GM21447 (cell line): Measurements from ENCODE around the gene GALNT13.

Experiments used
- ATAC-seq: cut with Tn5 transposase; IDR thresholded peaks from one replicate; pipeline ENCODE4 v1.9.1; 2021; ENCODE audit not compliant: unreplicated experiment

Gene GALNT13

GRCh38 chr2:154203902-154204301, 332.2 kb downstream of the GALNT13 start:
- no peak for ATAC-seq

DNA sequence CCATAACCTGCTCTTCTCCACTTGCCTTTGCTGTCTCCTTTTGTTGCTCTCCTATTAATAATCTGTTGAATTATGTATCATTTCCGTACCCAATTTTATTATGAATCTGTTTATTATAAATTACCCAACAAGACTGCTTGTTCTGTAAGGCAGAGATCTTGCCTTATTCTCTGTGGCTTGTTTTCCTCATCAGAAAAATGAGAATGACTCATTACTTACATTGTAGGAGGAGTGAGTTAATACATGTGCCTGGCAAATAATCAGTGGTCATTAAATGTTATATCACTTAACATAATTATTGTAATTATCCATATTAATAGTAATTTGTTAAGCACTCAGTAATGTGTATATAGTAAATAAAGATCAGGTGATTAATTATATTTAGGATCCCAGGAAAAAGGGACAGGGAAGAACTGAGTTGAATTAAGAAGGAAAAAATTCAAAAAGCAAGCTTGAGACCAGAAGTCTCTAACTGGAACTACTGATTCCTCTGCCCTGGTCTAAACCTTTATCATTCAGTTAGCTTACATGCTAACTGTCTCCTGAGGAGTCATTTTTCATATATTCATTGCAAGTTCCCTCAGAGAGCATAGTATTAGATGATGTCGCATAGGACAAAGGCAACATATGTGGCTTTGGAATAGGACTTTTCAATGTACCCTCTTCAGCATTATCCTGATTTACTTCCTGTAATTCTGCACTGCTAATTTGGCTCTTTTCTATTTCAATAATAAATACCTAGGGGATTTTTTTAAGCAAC, 335.7 kb downstream of the GALNT13 start:
- ATAC-seq = no peak

DNA sequence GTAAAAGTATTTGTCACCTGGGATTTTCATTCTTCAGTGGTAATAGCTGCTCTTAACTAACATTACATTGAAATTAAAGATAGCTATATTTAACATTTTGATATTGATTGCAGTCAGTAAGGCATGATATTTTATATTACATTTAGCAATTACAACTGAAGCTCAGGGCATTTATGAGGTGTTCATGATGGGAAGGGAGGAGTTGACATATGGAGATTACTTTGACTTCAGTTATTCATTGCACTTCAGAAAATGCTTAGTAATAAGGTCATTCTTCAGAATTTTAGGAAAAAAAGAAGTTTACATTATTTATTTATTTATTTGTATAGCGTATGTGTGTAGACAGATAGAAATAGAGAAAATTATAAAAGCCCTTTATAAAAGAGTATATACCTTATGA, 352.0 kb downstream of the GALNT13 start:
- no peak for ATAC-seq

GRCh38 chr2:154226931-154227330, 355.2 kb downstream of the GALNT13 start:
- no peak for ATAC-seq

DNA sequence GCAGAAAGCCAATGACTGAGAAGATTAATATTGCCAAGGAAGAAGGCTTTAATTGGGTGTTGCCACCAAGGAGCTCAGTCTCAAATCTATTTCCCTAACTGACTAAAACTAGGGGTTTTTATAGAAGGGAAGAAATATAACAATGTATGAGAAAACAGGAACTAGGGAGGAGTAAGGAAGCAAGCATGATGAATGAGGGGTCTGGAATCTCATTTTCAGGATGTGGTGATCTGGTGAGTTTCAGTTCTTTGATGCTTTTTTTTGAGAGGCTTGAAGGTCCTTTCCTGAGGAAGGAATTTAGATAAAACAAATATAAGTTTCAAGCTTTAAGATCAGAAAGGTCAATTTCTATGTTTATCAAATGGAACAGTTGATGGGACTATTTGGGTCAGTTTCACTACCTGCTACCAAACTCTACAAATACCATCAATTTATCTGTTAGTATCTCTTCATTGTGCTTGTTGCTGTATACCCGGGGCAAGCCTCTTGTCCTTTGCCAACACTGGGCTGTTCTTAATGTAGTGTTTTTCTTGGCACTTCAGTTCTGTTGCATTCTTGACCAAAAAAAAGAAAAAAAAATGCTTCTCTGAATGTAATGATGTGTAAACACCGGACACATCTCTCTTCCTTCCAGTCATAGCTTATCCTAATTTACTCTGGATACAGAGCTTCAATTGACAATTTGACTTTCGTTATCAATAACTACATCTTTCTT, 357.0 kb downstream of the GALNT13 start:
- ATAC-seq = no peak

DNA sequence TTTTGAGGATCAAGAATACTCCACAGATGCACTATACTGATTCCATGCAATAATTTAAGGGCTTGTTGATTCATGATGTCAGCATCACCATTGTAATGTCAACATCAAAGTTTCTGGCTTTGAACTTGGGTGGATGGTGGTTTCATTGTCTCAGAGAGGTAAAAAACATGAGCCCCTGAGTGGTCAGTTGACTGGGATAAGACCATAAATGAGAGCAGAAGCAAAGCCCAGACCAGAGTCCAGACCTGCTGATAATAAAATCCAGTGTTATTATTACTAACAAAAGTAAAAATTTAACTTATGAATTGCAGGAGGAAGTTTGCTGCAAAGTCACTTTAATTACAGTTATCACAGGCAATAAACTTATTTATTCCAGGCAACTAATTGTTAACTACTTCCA, 358.2 kb downstream of the GALNT13 start:
- ATAC-seq = no peak

- no peak for ATAC-seq
These were observed 359.3 kb downstream of the GALNT13 start for GRCh38 chr2:154231021-154231420.

DNA sequence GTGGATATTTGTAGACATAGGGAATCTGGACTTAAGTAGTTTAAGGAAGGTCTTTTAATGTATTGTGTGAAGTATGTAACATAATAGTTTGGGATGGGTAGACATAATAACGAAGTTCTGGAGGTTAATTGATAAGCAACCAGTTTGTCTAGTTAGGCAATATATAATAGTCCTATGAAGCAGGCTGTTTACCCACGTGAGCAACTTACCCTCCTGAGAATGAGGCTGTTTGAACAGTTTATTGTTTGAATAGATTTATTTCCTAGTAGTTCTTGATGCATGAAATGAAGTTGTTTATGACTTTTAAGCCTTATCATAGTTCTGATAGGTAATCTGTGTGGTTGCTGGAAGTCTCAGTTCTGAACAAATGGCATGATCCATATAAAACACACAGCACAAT, 361.5 kb downstream of the GALNT13 start:
- no peak for ATAC-seq

DNA sequence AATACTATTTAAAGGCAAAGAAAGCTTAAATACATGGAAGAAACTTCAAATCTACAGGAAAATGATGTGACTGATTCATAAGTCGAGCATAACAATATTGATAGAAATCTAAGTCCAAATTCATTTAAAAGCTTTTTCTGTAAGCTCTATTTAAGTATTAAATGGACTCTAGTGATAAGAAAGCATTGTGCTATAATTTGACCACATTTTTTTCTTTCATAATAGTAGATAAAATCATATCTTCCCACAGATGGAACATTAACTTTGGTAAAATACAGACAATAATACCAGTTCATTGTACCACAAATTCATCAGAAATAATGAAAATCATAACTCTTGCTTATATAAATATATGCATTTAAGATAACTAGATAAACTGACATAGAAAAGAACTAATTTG, 366.5 kb downstream of the GALNT13 start:
- no peak for ATAC-seq

DNA sequence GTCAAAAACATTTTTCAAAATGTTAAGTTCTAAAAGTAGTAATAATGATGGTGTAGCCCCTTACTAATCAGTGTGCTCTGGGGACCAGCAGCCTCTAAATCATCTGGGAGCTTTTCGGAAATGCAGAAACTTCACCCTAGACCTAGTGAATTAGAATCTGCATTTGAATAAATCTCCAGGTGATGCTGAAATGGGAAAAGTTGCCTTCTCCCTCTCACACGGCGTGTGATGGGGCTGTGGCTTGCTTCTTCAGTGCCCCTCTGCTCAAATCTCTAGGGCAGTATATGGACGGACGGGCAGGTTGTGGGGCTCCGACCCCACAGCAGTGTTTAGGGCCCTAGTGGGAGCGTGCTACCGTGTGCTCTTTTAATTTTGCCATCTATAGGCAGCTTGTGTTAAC, 368.6 kb downstream of the GALNT13 start:
- no peak for ATAC-seq

GRCh38 chr2:154240921-154241379, 369.2 kb downstream of the GALNT13 start:
- ATAC-seq = no peak

DNA sequence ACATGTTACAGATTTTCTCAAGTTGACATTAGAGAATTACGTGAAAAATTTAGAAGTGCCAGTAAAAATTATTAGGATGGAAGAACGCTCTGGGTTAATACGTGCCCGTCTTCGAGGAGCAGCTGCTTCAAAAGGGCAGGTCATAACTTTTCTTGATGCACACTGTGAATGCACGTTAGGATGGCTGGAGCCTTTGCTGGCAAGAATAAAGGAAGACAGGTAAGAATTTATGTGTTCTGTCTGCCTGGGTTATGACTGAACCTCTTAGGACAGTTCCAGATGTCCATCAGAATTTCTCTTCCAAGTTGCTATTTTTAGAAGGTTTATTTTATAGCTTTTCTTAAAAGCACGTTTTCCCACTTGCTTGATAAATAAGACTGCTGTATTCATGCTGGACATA, 371.0 kb downstream of the GALNT13 start:
- no peak for ATAC-seq

DNA sequence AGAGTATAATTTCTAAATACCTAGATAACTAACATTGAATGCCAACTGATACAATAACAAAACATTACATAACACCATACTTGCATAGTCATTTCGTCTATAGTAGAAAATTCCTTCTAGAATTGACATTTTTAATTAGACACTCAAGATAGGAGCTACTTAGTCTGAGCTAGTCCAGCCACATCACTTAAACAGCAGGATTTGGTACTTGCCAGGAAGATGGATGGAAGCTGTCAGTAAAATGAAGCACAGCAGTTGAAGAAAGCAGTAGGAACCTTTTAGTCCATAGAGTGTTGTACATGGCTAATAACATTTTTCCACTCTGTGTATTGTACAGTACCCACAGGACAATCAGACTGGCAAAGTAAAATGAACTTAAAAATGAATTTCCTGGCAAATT, 372.0 kb downstream of the GALNT13 start:
- no peak for ATAC-seq

DNA sequence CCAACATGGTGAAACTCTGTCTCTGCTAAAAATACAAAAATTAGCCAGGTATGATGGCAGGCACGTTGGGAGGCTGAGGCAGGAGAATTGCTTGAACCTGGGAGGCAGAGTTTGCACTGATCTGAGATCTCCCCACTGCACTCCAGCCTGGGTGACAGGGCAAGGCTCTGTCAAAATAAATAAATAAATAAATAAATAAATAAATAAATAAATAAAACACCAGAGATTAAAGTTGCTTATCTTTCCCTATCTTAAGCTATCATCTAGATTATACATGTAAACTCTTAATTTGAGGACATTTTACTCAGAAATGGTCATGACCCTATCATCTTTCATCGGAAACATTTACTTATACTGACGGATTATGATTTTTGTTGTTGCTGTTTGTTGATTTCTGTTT, 373.2 kb downstream of the GALNT13 start:
- ATAC-seq = no peak

DNA sequence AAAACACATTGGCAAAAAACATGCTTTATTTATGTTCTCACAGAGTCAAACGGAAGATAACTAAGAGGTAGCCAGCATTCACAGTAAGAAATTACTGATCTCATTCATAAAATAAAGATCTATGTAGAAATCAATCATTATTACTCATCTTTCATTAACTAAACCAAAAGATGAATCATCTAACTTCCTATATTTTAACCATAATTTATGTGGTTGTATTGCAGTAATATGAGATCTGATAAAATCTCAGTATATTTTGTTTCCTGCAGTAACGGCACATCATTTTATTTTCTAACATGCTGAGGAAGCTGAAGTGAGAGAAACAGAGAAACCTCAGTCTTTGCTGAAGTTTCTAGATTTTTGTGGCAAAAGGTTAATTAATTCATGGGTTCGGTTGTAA, 375.8 kb downstream of the GALNT13 start:
- ATAC-seq = no peak

GRCh38 chr2:154256136-154256535, 384.4 kb downstream of the GALNT13 start:
- ATAC-seq = no peak

GRCh38 chr2:154259030-154259429, 387.3 kb downstream of the GALNT13 start:
- no peak for ATAC-seq

- ATAC-seq = no peak
These were observed 389.8 kb downstream of the GALNT13 start for GRCh38 chr2:154261473-154262027.

GRCh38 chr2:154263206-154263605, 391.5 kb downstream of the GALNT13 start:
- no peak for ATAC-seq

- no peak for ATAC-seq
These were observed 392.3 kb downstream of the GALNT13 start for GRCh38 chr2:154264024-154264423.

- no peak for ATAC-seq
These were observed 396.3 kb downstream of the GALNT13 start for GRCh38 chr2:154267983-154268382.

DNA sequence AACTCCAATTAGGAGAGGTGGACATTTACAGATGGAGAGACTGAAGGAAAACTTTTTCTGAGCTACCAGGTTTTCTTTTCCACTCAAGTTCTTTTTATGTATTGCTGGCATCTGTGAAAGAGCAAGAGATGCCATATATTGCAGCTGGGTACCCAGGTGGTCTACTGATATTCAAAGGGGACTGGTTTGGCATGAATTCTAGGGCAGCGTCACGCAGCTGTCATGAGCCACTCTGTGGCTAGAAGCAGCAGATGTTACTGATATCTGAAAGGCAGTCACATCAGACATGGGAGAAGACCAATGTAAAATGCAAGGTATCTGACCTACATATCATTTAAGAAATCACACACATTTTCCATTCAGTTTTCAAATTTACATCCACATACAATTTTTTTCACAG, 408.8 kb downstream of the GALNT13 start:
- no peak for ATAC-seq
